B cell (primary cell): Measurements from ENCODE around the gene AGBL4. TPM values are rescaled to one million over a fixed set of nuclear protein-coding genes. Genes with fewer than 3 reads are reported as not detected.

Source experiments
- ATAC-seq: fragments of 200-7000 bp; cut with Tn5 transposase; one replicate; pipeline ENCODE4 v1.10.0; 2021; ENCODE audit warnings: low read depth, mild to moderate bottlenecking, moderate number of reproducible peaks, moderate library complexity
- CTCF ChIA-PET: fragments of 350-600 bp; sonication (Branson Sonifier 250); formaldehyde crosslinking; loops from one replicate; lab custom pipeline; 2021; ENCODE audit warnings: antibody characterized with exemption, inconsistent platforms; lab: Charles Lee
- POLR2A ChIA-PET: fragments of 350-600 bp; sonication (Branson Sonifier 250); formaldehyde crosslinking; loops from one replicate; lab custom pipeline; 2021; ENCODE audit warnings: antibody characterized with exemption; lab: Charles Lee
- DNase-seq: peaks from one replicate; pipeline ENCODE4 v3.0.0; 2013
- H2AFZ ChIP-seq: 2 replicates; pipeline ENCODE4 v1.6.1; 2012; ENCODE audit warnings: mild to moderate bottlenecking, low read depth, low read length; ENCODE audit not compliant: insufficient read depth, poor library complexity, severe bottlenecking
- H3K27ac ChIP-seq, 2 donors: 1 replicate in 1 of 2; 2 replicates in 1 of 2; pipeline ENCODE4 v1.5.1; 2012 to 2013; ENCODE audit warnings: low read length in 2 of 2, mild to moderate bottlenecking in 2 of 2, moderate library complexity in 1 of 2
- H3K27me3 ChIP-seq, 4 experiments: fragments of 200-600 bp in 1 of 4; sonication (generic) in 1 of 4; replicated peaks in 1 of 4; 1 replicate in 2 of 4; 2 replicates in 2 of 4; pipeline versions ENCODE4 v1.6.1 to v1.7.0; 2013 to 2016; ENCODE audit warnings: low read length in 3 of 4, mild to moderate bottlenecking in 2 of 4, mixed read lengths in 1 of 4, moderate library complexity in 1 of 4; ENCODE audit not compliant: insufficient read depth in 4 of 4, control insufficient read depth in 3 of 4; ENCODE audit errors: control extremely low read depth in 1 of 4
- H3K36me3 ChIP-seq, 2 experiments: replicated peaks in 1 of 2; 1 replicate in 1 of 2; 2 replicates in 1 of 2; pipeline versions ENCODE4 v1.6.1 to v1.7.1; 2013; ENCODE audit warnings: low read length in 1 of 2; ENCODE audit not compliant: insufficient read depth in 2 of 2, control insufficient read depth in 1 of 2; ENCODE audit errors: control extremely low read depth in 1 of 2, extremely low read depth in 1 of 2
- H3K4me1 ChIP-seq, 2 donors: fragments of 200-600 bp in 1 of 2; sonication (generic) in 1 of 2; 1 replicate in 1 of 2; 2 replicates in 1 of 2; pipeline versions ENCODE4 v1.5.1 to v1.6.1; 2013 to 2017; ENCODE audit warnings: low read length in 2 of 2; ENCODE audit not compliant: control insufficient read depth in 2 of 2, insufficient read depth in 2 of 2
- H3K4me2 ChIP-seq: replicated peaks from 2 replicates; pipeline ENCODE3; 2012; ENCODE audit warnings: mild to moderate bottlenecking, low read depth, low read length; ENCODE audit not compliant: poor library complexity, severe bottlenecking
- H3K4me3 ChIP-seq, 5 experiments: fragments of 200-600 bp in 1 of 5; sonication (generic) in 1 of 5; 1 replicate in 3 of 5; 2 replicates in 2 of 5; pipeline versions ENCODE4 v1.5.1 to v1.7.0; 2011 to 2016; ENCODE audit warnings: low read length in 4 of 5, mild to moderate bottlenecking in 4 of 5, low read depth in 2 of 5, control low read depth in 1 of 5, moderate library complexity in 1 of 5; ENCODE audit not compliant: insufficient read depth in 1 of 5; ENCODE audit errors: control extremely low read depth in 1 of 5, extremely low read depth in 1 of 5
- H3K79me2 ChIP-seq: fragments of 200-600 bp; sonication (generic); one replicate; pipeline ENCODE4 v1.6.0; 2016; ENCODE audit warnings: low read length; ENCODE audit not compliant: control insufficient read depth, insufficient read depth
- H3K9ac ChIP-seq: fragments of 200-600 bp; sonication (generic); 2 replicates; pipeline ENCODE4 v1.6.1; 2017; ENCODE audit warnings: mild to moderate bottlenecking, low read length, moderate library complexity
- H3K9me3 ChIP-seq, 3 donors: one replicate each; pipeline versions ENCODE4 v1.6.1 to v1.7.1; 2013; ENCODE audit warnings: low read length in 2 of 3; ENCODE audit not compliant: control insufficient read depth in 2 of 3, insufficient read depth in 1 of 3; ENCODE audit errors: control extremely low read depth in 1 of 3
- H4K20me1 ChIP-seq: 2 replicates; pipeline ENCODE4 v1.6.0; 2012; ENCODE audit warnings: mild to moderate bottlenecking, low read length; ENCODE audit not compliant: insufficient read depth, control insufficient read depth, poor library complexity, severe bottlenecking
- H3K27ac Mint-ChIP-seq: one replicate; pipeline ENCODE4 v1.8.0; 2021; ENCODE audit warnings: mixed read lengths
- H3K27me3 Mint-ChIP-seq: one replicate; pipeline ENCODE4 v1.8.0; 2021; ENCODE audit warnings: mixed read lengths
- H3K4me1 Mint-ChIP-seq: one replicate; pipeline ENCODE4 v1.8.0; 2021; ENCODE audit warnings: mixed read lengths
- H3K4me3 Mint-ChIP-seq: one replicate; pipeline ENCODE4 v1.8.0; 2021; ENCODE audit warnings: mixed read lengths
- H3K9me3 Mint-ChIP-seq: one replicate; pipeline ENCODE4 v1.8.0; 2022; ENCODE audit warnings: mixed read lengths; ENCODE audit not compliant: insufficient read depth
- CTCF ChIP-seq: fragments of 200-600 bp; IDR thresholded peaks from one replicate; pipeline ENCODE4 v1.8.0; 2022; ENCODE audit warnings: antibody characterized with exemption, mild to moderate bottlenecking
- EZH2 ChIP-seq: IDR thresholded peaks from 2 replicates; pipeline ENCODE4 v1.6.1; 2012; ENCODE audit warnings: borderline replicate concordance, low read depth, mild to moderate bottlenecking, moderate library complexity, low read length; ENCODE audit not compliant: insufficient read depth, poor library complexity, severe bottlenecking
- WGBS: methylation state at CpG from one replicate; pipeline ENCODE4 v1.1.5; 2013; ENCODE audit warnings: missing lambda C conversion rate; ENCODE audit not compliant: insufficient coverage; 5-methylcytosine and 5-hydroxymethylcytosine counted together
- intact Hi-C: fragments of 100-400 bp; cut with micrococcal nuclease; formaldehyde crosslinking; loops from one replicate; pipeline ENCODE4 v1.10.0; 2022
- polyA plus RNA-seq: library from polyadenylated mRNA; depleted of rRNA; stranded (reverse); fragments of >200 nt; gene quantifications from 2 replicates; pipeline ENCODE4 v1.2.3, GENCODE V29; 2012
- total RNA-seq, 2 donors: library from RNA; stranded (reverse); fragments of 120-200 nt in 1 of 2; gene quantifications; 1 replicate in 1 of 2; 2 replicates in 1 of 2; pipeline versions ENCODE4 v1.2.3 to v1.2.4, GENCODE V29; 2013 to 2022

The AGBL4 gene
- total and polyA plus RNA-seq, 2 donors (not counting 1 experiment from before 2014, with no cell fraction given), result 0.07 to 0.12 TPM

- 88% methylated on average over 3 of the region's 3 CpGs for WGBS
- Mint-ChIP-seq H3K9me3 (no peaks in the 10 kb centered on the region), H3K27me3 (peaks cover 5% of the 10 kb centered on the region), H3K27ac (no peak overlapping the region), H3K4me3 (no peak overlapping the region), H3K4me1 (no peaks in the 10 kb centered on the region)
- intact Hi-C loops, result no loop called here
- Histone ChIP-seq H3K4me3 (no peak overlapping the region), H3K27me3 (no peaks in the 10 kb centered on the region), H2AFZ (no peak overlapping the region), H3K9ac (no peak overlapping the region), H3K4me1 (no peaks in the 10 kb centered on the region), H3K9me3 (no peaks in the 10 kb centered on the region), H3K36me3 (no peaks in the 10 kb centered on the region), H3K79me2 (no peaks in the 10 kb centered on the region), H3K27ac (no peak overlapping the region), H3K4me2 (no peak overlapping the region), H4K20me1 (no peaks in the 10 kb centered on the region)
- DNase-seq (no peak), ATAC-seq (no peak)
- POLR2A ChIA-PET, result no interaction called here
- CTCF ChIA-PET, result no interaction called here
- no peak for TF ChIP-seq EZH2
- TF ChIP-seq CTCF, result no peak
Measured at GRCh38 chr1:48649880-48650279, 1373.9 kb downstream of the AGBL4 start.

- no peak overlapping the region for H3K27ac Mint-ChIP-seq
- ATAC-seq (no peak), DNase-seq (no peak)
- no peak overlapping the region for H2AFZ ChIP-seq
- H3K4me3 ChIP-seq, result no peak overlapping the region
- no peak overlapping the region for H3K9ac ChIP-seq
- no peak overlapping the region for H3K4me2 ChIP-seq
- peaks cover 0 to 4% (median 1%) of the 10 kb centered on the region in 4 experiments for H3K27me3 ChIP-seq
- H3K9me3 Mint-ChIP-seq, result no peaks in the 10 kb centered on the region
- no peaks in the 10 kb centered on the region for H3K9me3 ChIP-seq
- 87% methylated on average over 4 of the region's 4 CpGs for WGBS
- H3K4me1 ChIP-seq, result no peaks in the 10 kb centered on the region
- H3K4me3 Mint-ChIP-seq, result no peak overlapping the region
- H3K27ac ChIP-seq, result no peak overlapping the region
- H3K27me3 Mint-ChIP-seq, result peaks cover 5% of the 10 kb centered on the region
- TF ChIP-seq EZH2, result no peak
- no peak for TF ChIP-seq CTCF
- POLR2A ChIA-PET, result no interaction called here
- H3K4me1 Mint-ChIP-seq, result no peaks in the 10 kb centered on the region
- CTCF ChIA-PET, result no interaction called here
- no peaks in the 10 kb centered on the region for H3K79me2 ChIP-seq
- intact Hi-C loops, result no loop called here
- H4K20me1 ChIP-seq, result no peaks in the 10 kb centered on the region
- no peaks in the 10 kb centered on the region for H3K36me3 ChIP-seq
Measured at GRCh38 chr1:48645883-48646282, 1377.9 kb downstream of the AGBL4 start.
